ENCODE results near the gene RPH3AL.
"Not testable (repeated sequence)": the region's sequence is repeated elsewhere in the genome, so short reads cannot be mapped to it uniquely, and the experiment has no call there.

RPH3AL gene

DNA sequence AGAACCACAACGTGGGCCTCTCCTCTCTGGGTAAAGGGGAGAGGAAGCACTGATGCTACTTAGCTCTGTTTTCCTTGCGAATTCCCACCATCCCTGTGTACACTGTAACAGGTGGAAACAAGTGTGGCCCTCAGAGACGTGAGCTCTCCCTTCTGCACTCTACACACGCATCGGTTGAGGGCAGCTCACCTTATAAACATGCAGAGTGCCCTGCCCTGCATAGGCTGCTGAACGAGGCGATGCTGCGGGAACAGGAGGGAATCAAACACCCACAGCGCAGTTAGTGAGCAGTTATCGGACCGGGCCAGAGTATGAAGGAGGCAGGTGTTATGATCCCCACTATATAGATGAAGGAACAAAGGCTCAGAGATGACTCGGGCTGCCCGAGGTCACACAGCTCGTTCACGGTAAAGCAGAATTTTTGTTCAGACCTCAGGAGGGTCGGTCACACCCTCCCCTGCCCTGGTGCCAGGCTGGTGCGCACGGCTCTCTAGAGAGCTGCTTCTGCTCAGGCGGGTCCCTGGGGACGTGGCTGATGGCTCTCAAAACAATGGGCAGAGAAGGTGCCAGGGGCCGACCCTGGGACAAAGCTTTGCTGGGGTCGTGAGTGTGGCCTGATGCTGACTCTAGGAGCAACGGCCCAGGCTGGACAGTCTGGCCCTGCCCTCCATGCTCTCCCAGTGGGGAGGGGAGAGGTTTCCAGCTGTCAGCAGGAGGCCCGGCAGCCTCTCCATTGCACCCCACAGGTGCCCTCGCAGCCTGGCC is 68.5 kb downstream of the RPH3AL start:
- H3K4me3 ChIP-seq (ENCODE audit: low read depth, low read length): no peak overlapping the region

DNA sequence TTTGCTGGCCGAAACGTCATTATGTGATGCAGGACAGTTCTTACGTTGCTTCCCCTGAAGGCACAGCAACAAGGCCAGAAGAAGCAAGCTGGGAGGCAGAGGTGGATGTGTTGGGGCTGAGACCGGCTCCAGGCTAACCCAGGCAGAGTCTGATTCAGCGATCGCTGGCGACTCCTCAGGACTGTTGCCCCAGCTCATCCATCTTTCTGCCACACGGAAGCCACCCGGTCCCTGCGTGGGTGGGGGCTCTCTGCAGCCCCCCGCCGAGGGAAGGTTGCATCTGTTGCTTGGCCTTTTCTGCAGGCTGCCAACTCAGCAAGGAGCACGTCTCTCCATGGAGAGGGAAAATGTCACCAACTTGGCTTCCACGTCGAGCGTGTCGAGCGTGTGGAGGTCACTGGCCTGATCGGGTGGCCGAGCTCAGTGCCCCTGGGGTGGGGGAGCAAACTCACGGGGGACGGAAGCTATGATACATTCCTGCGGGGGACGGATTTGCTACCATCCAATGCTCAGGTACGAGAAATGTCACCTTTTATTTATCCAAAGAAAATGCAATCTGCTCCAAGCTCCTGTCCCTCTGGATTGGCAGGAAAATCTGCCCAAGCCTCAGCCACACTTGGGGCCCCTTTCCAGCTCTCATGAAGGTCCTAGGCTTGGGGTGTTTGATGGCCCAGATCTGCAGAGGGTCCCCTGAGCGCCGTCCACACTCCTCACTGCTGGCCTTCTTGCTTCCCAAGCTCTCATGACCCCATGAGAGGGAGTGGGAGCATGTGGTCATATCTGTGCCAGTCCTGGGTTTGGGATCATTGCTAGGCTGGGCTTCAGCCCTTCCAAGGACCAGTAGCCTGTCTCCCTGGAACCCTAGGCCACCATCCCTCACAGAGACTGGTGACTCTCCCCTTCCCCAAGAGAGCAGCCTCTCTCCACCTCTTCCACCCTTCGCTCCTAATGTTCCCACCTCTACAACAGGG is 69.4 kb downstream of the RPH3AL start:
- H3K4me3 ChIP-seq (ENCODE audit: low read depth, low read length): no peak overlapping the region

DNA sequence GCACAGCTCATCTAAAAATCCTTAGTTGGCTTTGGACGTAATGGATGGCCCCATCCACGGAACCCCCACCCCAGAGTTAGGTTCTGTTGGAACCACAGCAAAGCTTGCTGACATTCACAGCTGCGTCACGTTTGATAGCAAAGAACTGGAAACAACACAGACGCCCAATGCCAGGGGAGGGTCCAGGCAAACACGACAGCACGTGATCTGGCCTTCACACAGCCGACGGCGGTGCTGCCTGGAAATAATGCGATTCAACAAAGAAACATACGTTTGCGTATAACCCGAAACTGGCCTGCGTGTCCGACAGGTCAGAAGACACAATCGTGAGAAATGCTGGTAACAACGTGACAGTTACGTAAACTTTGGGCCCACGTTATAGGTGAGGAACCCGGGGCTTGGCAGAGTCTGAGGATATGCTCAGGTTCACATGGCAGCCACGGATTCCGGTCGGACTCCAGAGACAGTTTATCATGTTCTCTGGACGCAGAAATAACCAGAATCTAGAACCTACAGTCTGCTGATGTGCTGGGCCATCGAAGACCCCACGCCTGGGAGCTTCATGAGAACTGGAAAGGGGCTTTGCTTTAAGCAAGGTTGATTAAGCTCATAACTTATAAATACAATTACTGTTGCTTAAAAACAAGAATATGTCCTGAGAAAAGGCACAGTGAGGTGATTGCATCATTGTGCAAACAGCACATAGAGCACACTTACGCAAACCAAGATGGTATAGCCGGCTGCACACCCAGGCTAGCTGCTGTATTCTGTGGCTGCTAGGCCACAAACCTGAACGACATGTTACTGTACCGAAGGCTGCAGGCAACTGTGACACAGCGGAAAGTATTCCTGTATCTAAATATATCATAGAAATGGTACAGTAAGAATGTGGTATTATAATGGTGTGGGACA is 70.4 kb downstream of the RPH3AL start:
- no peak overlapping the region for H3K4me3 ChIP-seq (ENCODE audit: low read depth, low read length)

DNA sequence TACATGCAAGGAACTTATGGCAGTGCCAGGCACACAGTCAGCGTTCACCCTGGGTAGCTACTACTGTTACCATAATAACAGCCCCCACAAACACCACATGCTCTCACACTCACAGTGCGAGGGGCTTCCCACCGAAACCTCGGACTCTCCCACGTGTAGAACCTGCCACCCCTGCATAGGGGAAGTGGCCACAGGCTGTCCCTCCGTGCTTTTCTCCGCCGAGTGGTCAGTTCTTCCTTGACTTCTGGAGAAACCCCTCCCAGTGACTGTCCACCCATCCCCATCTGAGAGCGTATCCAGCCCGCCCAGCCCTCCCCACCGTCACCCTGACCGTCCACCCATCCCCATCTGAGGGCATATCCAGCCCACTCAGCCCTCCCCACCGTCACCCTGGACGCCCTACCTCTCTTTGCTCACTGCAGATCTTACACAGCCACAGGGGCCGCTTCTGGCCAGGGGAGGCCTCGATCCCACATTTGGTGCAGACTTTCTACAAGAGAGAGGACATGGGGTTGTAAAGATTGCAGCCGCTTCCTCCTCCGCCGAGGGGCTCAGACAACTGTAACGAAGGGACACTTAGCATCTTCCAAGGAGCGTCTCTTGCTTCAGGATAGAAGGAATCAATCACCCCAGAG is 71.1 kb downstream of the RPH3AL start:
- H3K4me3 ChIP-seq (ENCODE audit: low read depth, low read length): no peak overlapping the region

DNA sequence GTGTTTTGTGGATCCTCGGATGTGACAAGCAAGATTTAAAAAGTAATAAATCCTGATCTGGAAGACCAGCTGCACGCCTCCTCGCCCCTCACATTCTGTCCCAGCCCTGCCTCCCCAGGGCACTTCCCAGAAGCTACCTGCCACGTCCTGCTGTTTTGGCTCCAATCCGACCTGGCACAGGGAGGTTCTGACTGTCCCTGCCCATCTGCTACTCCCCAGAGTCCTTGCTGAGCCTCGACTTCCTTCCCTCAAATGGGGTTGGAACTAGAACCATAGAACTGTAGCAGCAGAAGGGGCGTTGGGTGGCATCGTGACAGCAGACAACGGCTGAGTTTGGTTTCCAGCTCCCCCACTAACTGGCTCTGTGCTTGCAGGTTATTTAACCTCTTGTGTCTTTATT is 71.7 kb downstream of the RPH3AL start:
- no peak overlapping the region for H3K4me3 ChIP-seq (ENCODE audit: low read depth, low read length)

DNA sequence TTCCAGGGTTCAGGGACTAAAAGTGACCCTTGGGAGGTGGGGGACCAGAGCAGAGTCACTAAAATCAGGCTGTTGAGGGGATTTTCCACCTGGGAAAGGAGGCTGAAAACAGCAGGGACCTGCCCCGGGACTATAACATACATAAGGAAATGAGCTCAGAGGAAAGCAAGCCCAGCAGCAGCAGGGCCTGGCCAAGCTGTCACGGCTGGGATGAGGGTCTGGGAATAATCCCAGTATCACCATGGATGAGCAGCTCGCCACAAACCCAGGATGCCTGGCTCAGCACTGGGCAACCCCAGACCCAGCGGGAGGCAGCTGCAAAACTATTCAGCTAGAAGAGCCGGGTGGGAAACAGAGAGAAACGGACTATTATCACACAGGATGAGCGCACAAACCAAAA is 72.4 kb downstream of the RPH3AL start:
- no peak overlapping the region for H3K4me3 ChIP-seq (ENCODE audit: low read depth, low read length)

DNA sequence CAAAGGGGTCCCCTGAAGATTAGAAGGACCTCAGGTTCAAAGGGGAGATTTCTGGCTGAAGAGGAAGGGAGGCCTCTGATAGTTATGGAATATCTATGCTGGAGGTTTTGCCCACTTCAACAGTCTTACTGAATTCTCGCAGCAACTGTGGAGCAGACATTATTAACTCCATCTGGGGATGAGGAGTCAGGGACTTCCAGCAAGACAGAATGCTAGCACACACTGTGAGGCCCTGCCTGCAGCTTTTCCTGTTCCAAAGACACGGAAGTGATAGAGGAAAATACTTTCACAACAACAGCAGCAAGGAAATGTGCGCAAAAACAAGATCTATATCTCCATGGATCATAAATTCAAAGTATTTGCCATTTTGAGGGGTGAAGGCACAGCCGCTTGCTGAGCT is 72.8 kb downstream of the RPH3AL start:
- H3K4me3 ChIP-seq (ENCODE audit: low read depth, low read length): no peak overlapping the region

DNA sequence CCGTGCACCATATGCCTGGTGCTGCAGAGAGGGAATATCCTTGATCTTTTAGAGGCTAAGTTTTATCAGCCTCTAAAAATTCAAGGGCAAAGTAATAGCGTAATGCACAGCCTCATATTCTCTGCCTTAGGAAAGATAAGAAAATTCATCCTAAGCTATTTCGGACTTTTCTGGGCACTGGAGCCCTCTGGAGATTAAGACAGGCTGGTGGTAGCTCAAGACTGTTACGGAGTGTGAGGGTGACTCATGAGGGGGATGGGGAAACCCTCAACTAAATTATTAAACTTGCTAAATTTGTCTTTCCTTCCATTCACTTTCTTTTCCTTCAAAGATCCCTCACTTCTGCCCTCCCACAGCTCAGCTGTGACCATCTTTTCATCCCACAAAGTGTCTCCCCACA is 73.3 kb downstream of the RPH3AL start:
- no peak overlapping the region for H3K4me3 ChIP-seq (ENCODE audit: low read depth, low read length)

DNA sequence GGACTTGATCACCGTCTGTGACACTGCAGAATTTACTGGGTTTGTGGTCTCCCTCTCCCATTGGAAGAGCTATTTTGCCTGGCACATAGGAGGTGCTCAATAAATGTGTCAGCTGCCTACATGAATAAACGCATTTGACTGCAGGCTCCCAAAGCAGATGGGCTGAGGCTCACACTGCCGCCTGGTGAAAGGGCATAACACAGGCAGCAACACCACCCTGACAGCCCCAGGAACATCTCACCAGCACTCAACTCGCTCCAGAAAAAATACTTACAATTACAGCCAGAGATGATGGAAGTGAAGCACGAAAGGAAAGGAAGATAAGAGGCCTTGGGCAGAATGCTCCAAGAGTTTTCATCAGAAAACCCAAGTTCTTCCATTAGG is 73.9 kb downstream of the RPH3AL start:
- H3K4me3 ChIP-seq (ENCODE audit: low read depth, low read length): no peak overlapping the region

DNA sequence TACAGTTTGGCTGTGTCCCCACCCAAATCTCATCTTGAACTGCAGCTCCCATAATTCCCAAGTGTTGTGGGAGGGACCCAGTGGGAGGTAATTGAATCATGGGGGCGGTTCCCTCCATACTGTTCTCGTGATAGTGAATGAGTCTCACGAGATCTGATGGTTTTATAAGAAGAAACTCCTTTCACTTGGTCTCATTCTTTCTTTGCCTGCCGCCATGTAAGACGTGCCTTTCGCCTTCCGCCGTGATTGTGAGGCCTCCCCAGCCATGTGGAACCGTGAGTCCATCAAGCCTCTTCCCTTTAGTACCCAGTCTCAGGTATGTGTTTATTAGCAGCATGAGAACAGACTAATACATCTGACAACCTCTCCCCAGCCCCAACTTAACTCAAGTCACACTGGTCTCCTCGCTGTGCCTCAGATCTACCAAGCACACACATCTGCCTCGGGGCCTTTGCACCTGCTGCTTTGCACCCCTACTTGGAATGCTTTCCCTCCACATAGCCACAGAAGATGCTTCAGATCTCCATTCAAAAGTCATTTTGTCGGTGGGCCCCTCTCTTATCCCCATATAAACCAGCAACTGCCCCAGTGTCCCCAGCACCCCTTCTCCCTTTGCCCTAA is 74.4 kb downstream of the RPH3AL start:
- H3K4me3 ChIP-seq (ENCODE audit: low read depth, low read length): no peak overlapping the region

DNA sequence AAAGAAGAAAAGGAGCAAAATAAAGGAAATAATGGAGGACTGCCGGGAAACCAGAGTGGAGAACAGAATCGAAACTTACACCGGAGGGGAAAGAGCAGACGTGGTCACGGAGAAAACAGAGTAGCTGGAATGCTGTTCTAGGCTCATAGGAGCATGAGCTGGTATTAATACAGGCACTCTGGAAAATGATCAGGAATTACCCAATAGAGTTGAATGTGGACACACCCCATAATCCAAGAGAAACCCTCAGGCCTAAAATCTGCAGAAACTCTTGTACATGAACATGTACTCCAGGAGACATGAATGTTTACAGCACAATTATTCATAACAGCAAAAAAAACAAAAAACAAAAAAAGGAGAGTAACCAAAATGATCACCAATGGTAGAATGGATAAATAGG is 77.7 kb downstream of the RPH3AL start:
- no peak overlapping the region for H3K4me3 ChIP-seq (ENCODE audit: low read depth, low read length)

DNA sequence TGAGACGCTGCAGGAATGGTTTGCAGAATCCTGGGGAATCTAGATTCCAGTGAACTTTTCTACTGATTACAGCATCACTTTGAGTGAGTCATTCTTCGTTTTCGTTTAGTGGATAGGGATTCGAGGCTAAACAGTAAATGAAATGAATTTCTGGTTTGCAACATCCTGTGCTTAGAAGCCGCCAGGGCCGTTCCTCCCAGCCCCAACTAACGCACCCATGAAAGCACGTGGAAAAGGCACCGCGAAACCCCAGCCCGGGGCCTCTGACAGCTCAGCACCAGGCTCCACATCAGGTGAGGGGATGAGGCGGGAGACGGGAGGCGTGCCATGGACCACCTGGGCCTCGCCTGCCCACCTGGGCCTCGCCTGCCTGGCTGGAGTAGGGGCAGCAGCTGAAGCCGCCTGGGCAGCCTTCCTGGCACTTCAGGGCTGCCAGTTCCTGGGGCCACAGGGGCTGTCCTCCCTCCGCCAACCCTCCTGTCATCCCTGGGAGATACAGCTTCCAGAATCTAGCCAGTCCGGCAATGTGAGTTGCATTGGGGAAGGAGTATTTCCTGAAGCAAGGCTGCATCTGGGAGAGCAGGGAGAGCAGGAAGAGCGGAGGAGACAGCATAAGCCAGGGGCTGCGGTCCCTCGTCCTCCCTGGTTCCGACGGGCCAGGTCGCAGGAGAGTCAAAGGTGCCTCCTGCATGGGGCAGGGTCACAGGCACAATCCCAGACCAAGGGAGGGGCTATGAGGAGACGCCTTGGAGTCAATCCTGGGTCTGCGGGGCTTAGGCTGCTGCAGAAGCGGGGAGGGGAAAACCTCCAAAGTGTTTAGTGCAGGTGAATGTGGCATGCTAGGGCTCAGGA is 78.4 kb downstream of the RPH3AL start:
- no peak overlapping the region for H3K4me3 ChIP-seq (ENCODE audit: low read depth, low read length)

DNA sequence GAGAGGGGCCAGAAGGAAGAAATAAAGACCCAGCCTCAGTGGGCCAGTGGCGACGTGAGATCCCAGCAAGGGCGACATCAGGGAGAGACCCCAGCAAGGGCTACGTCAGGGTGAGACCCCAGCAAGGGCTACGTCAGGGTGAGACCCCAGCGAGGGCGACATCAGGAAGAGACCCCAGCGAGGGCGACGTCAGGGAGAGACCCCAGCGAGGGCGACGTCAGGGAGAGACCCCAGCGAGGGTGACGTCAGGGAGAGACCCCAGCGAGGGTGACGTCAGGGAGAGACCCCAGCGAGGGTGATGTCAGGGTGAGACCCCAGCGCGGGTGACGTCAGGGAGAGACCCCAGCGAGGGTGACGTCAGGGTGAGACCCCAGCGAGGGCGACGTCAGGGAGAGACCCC is 79.8 kb downstream of the RPH3AL start:
- not testable (repeated sequence) for H3K4me3 ChIP-seq (ENCODE audit: low read depth, low read length)

DNA sequence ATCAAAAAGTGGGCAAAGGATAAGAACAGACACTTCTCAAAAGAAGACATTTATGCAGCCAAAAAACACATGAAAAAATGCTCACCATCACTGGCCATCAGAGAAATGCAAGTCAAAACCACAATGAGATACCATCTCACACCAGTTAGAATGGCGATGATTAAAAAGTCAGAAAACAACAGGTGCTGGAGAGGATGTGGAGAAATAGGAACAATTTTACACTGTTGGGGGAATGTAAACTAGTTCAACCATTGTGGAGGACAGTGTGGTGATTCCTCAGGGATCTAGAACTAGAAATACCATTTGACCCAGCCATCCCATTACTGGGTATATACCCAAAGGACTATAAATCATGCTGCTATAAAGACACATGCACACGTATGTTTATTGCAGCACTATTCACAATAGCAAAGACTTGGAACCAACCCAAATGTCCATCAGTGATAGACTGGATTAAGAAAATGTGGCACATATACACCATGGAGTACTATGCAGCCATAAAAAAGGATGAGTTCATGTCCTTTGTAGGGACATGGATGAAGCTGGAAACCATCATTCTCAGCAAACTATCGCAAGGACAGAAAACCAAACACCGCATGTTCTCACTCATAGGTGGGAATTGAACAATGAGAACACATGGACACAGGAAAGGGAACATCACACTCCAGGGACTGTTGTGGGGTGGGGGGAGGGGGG is 80.5 kb downstream of the RPH3AL start:
- H3K4me3 ChIP-seq (ENCODE audit: low read depth, low read length): not testable (repeated sequence)

DNA sequence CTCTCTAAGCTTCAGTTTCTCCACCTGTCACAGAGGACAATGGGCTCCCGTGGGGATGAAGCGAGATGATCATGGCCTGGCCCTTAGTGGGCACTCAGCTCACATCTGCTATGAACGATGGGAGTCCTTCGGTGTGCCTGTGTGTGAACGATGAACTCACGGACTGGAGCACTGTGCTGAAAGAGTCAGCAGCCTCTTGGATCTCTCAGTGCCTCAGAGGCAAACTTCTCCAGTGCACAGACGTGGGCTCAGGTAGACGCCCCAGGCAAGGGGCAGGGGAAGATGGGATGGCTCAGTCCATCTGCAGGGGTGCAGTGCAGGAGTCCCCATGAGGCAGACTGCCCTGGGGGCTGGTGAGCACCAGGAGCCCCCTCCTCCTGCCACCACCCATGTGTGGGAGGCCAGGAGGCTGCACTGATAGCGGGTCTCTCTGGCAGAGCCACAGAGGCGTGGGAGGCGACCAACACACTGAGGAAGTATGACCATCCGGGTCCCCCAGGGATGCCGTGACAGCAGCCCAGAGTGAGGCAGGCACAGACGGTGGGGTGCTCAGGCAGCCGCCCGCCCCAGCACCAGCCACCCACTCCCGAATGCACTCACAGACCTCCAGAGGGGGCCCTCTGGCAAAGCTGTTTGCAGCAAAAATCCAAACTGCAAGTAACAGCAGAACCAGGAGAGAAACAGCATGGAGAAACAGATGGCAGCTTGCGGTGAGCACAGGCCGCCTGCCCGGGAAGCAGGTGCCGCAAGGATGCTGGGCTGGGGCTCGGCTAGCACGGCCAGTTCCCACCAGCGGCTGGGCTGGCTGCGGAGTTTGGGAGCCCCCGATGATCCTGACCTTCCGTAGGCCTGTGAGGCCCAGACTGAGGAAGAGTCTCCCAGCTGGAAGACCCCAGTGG is 82.7 kb downstream of the RPH3AL start:
- no peak overlapping the region for H3K4me3 ChIP-seq (ENCODE audit: low read depth, low read length)

DNA sequence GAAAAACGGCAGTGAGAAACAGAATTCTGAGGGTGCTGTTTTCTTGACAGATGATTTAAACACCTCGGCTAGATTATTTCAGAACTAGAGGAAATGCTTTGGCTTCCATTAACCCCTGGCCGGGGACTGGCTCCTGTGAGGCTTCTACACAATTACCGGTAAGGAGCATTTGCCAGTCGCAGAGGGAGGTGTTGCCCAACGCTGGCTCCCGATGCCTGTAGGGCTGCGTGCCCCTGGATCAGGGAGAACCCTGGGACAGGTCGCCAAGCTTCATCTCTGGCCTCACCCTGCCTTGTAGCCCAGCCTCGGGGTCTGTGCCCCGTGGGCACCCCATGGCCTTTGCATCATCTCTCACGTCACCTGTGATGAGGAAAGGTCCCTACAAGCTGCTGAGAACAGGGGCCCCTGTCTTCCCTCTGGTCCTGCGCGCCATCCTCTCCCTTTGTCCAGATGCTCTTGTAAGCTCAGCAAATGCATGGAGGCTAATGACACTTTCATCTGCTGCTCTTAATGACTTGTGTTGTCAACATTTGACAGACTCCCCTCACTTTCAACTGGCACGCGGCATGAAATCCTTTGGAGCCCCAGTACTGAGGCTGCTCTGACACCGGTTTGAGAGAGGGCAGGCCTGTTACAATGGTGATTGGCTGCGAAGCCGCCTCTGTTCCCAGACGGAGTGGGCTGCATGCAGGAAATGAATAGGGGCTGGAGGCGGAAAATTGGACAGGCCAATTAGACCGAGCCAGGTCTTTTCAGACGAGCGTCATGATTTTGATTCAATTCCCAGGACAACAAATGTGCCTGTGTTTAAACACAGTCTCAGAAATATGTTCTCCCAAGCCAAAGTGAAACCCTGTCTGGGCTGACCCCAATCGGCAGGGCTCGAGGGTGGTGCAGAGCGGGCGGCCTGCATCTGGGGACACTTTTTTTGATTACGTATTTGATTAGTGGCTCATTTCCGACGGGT is 85.6 kb downstream of the RPH3AL start:
- no peak overlapping the region for H3K4me3 ChIP-seq (ENCODE audit: low read depth, low read length)

DNA sequence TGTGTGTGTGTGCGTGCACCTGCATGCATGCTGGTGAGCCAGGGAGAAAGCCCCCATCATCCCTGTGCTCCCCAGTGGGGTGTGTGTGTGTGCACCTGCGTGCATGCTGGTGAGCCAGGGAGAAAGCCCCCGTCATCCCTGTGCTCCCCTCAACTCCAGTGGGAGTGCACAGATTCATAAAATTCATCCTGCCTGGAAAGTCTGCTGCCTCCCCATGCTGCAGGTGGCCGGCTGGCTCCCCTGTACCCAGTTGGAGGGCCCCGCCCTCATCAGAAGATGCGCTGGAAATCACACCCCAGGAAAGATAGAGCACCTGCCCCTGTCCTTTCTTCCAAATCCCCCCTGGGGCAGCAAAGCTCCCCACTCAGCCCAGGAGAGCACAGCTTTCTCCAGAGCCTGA is 86.4 kb downstream of the RPH3AL start:
- no peak overlapping the region for H3K4me3 ChIP-seq (ENCODE audit: low read depth, low read length)
